Rectal smooth muscle tissue (tissue), 1 donor: ENCODE results near the gene KRTAP5-4.
"Not testable (repeated sequence)": the region's sequence is repeated elsewhere in the genome, so short reads cannot be mapped to it uniquely, and the experiment has no call there.

Experiments
- H3K27ac ChIP-seq: one replicate; pipeline ENCODE4 v1.7.0; 2013; ENCODE audit warnings: low read depth, low read length, inconsistent platforms
- H3K27me3 ChIP-seq: one replicate; pipeline ENCODE4 v1.7.0; 2013; ENCODE audit warnings: low read length; ENCODE audit not compliant: control insufficient read depth, insufficient read depth
- H3K36me3 ChIP-seq: one replicate; pipeline ENCODE4 v1.7.0; 2013; ENCODE audit warnings: low read length; ENCODE audit not compliant: control insufficient read depth, insufficient read depth
- H3K4me1 ChIP-seq: one replicate; pipeline ENCODE4 v1.7.0; 2013; ENCODE audit warnings: low read length; ENCODE audit not compliant: control insufficient read depth, insufficient read depth
- H3K4me3 ChIP-seq: one replicate; pipeline ENCODE4 v1.7.0; 2013; ENCODE audit warnings: low read length
- H3K9ac ChIP-seq: one replicate; pipeline ENCODE4 v1.7.0; 2013; ENCODE audit warnings: low read length

The KRTAP5-4 gene

DNA sequence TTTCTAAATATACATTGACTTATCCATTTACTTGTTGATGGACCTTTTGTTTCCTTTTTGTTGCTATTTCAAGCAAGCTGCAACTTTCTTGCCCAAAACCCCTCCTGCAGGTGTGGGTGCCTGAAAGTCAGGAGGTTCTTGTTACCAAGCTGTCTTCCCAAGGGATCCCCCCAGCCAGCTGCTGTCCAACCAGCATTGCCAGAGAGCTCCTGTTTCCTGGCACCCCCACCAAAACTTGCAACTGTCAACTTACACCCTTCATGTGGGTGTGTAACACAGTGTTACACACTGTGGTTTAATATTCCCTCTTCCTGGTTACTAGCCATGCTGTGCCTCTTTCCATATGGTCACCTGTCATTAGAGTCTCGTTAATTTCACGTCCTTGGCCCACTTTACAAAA, 35.2 kb downstream of the KRTAP5-4 start:
- Histone ChIP-seq H3K4me3 (no peak overlapping the region), H3K27ac (no peak overlapping the region), H3K4me1 (no peaks in the 10 kb centered on the region), H3K27me3 (no peaks in the 10 kb centered on the region), H3K36me3 (no peaks in the 10 kb centered on the region), H3K9ac (no peak overlapping the region)

DNA sequence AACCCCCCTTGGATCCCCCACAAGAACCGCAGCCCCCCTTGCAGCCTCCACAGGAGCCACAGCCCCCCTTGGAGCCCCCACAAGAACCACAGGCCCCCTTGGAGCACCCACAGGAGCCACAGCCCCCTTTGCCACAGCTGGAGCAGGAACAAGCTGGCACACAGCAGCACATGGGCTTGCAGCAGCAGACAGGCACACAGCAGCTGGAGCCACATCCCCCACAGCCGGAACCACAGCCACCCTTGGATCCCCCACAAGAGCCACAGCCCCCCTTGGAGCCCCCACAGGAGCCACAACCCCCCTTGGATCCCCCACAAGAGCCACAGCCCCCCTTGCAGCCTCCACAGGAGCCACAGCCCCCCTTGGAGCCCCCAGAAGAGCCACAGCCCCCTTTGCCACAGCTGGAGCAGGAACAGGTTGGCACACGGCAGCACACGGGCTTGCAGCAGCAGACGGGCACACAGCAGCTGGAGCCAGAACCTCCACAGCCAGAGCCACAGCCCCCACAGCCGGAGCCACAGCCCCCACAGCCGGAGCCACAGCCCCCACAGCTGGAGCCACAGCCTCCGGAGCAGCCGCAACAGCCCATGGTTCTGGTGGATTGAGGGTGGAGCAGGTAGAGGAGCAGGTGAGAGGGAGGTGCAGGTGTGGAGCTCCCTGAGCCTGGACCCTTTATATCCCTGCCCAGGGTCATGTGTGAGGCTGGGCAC, 37.1 kb downstream of the KRTAP5-4 start, which contains the start of gene KRTAP5-1:
KRTAP5-1 (minus strand) TSS at position 623 of the 710 bp plus-strand sequence; CDS start at position 589, 34 bp downstream.
- H3K36me3 ChIP-seq, H3K4me3 ChIP-seq, H3K27me3 ChIP-seq, H3K27ac ChIP-seq, H3K9ac ChIP-seq, H3K4me1 ChIP-seq: not testable (repeated sequence)

GRCh38 chr11:1582909-1583308, 39.0 kb downstream of the KRTAP5-4 start:
- H3K36me3 ChIP-seq, H3K4me3 ChIP-seq, H3K27me3 ChIP-seq, H3K4me1 ChIP-seq, H3K9ac ChIP-seq, H3K27ac ChIP-seq: not testable (repeated sequence)

DNA sequence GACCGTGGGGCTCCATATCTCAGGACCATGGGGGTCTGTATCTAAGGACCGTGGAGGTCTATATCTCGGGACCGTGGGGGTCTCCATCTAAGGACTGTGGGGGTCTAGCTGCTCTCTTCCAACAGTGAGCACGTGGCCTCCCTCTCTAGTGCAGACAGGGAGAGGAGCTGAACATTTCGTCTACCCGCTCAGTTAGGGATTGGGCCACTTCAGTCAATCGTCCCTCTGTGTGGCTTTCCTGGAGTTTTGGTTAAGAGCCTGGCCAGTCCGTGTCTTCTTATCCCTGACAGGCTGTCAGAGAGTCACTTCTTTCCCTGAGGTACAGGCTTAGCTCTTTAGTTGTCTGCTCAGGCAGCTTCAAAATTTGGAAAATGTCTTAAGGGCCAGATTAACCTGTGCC, 40.0 kb downstream of the KRTAP5-4 start:
- H3K36me3 ChIP-seq = no peaks in the 10 kb centered on the region
- no peaks in the 10 kb centered on the region for H3K27me3 ChIP-seq
- no peak overlapping the region for H3K9ac ChIP-seq
- no peak overlapping the region for H3K27ac ChIP-seq
- H3K4me3 ChIP-seq = no peak overlapping the region
- no peaks in the 10 kb centered on the region for H3K4me1 ChIP-seq

DNA sequence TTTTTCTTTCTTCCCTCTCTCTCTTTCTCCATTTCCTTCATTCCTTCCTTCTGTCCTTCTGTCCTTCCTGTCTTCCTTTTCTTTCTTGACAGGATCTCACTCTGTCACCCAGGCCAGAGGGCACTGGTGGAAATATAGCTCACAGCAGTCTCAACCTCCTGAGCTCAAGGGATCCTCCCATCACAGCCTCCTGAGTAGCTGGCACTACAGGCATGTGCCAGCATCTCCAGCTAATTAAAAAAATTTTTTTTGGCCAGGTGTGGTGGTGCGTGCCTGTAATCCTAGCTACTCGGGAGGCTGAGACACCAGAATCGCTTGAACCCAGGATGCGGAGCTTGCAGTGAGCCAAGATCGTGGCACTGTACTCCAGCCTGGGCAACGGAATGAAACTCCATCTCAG, 45.1 kb downstream of the KRTAP5-4 start:
- no peaks in the 10 kb centered on the region for H3K36me3 ChIP-seq
- H3K4me1 ChIP-seq = peaks cover 2% of the 10 kb centered on the region
- no peaks in the 10 kb centered on the region for H3K27me3 ChIP-seq
- H3K4me3 ChIP-seq = no peak overlapping the region
- no peak overlapping the region for H3K27ac ChIP-seq
- H3K9ac ChIP-seq = no peak overlapping the region

DNA sequence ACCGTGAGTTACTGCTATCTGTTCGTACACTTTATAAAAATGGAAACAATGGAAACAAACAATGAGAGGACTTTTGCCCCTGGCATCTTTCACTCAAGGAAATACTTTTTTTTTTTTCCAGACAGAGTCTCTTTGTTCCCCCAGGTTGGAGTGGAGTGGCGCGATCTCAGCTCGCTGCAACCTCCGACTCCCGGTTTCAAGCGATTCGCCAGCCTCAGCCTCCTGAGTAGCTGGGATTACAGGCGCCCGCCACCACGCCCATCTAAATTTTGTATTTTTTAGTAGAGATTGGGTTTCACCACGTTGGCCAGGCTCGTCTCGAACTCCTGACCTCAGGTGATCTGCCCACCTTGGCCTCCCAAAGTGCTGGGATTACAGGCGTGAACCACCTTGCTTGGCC, 46.2 kb downstream of the KRTAP5-4 start:
- H3K9ac ChIP-seq, H3K36me3 ChIP-seq, H3K4me1 ChIP-seq, H3K4me3 ChIP-seq, H3K27ac ChIP-seq, H3K27me3 ChIP-seq: not testable (repeated sequence)

DNA sequence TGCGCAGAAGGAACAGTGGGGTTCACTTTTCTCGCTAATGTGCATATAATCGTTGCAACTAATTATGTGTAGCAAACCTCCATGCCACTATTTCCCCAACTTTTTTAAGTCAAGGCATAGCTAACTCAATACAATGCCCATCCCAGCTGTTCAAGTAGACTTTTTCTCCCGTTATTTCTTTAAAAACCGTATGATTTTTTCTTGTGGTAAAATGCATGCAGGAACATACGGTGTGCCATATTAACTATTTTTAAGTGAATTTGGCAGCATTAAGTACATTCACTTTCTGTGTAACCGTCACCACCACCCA, 47.0 kb downstream of the KRTAP5-4 start:
- no peak overlapping the region for H3K4me3 ChIP-seq
- no peak overlapping the region for H3K9ac ChIP-seq
- no peaks in the 10 kb centered on the region for H3K36me3 ChIP-seq
- no peak overlapping the region for H3K27ac ChIP-seq
- H3K4me1 ChIP-seq = peaks cover 10% of the 10 kb centered on the region
- H3K27me3 ChIP-seq = no peaks in the 10 kb centered on the region

- H3K27me3 ChIP-seq = no peaks in the 10 kb centered on the region
- no peaks in the 10 kb centered on the region for H3K36me3 ChIP-seq
- peak overlapping the region; percentile 61 for H3K4me3 ChIP-seq
- H3K9ac ChIP-seq = peak overlapping the region; percentile 56
- peak overlapping the region; percentile 33 for H3K27ac ChIP-seq
- H3K4me1 ChIP-seq = peaks cover 14% of the 10 kb centered on the region
Observed at GRCh38 chr11:1574238-1574932, 47.6 kb downstream of the KRTAP5-4 start.

DNA sequence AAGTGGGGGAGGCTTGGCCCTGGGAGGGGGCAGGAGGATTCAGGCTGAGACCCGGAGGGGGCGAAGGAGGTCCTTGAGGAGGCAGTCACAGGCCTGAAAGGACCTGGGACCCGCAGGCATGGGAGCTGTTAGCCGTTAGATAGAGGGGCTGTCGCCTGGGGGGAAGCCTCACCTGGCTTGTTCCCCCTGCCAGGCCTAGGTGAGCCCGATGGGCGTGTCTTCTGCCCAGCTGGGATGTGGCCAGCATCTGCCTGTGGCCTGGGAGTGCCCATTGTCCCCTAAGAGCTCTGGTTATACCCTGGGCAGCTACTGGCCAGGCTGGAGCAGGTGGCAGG, 48.1 kb downstream of the KRTAP5-4 start:
- Histone ChIP-seq H3K4me3 (peak overlapping the region; percentile 61), H3K36me3 (no peaks in the 10 kb centered on the region), H3K4me1 (peaks cover 17% of the 10 kb centered on the region), H3K9ac (peak overlapping the region; percentile 56), H3K27me3 (no peaks in the 10 kb centered on the region), H3K27ac (peak overlapping the region; percentile 33)

GRCh38 chr11:1573077-1573902, 48.6 kb downstream of the KRTAP5-4 start:
- Histone ChIP-seq H3K4me1 (peaks cover 22% of the 10 kb centered on the region), H3K27me3 (no peaks in the 10 kb centered on the region), H3K27ac (peak overlapping the region; percentile 33), H3K36me3 (no peaks in the 10 kb centered on the region), H3K4me3 (peak overlapping the region; percentile 61), H3K9ac (peak overlapping the region; percentile 56)

GRCh38 chr11:1572197-1573076, 49.5 kb downstream of the KRTAP5-4 start, which contains the start of gene DUSP8:
DUSP8 (minus strand) TSS chr11:1572271; CDS start chr11:1565826, 6,445 bp downstream.
- Histone ChIP-seq H3K27me3 (no peaks in the 10 kb centered on the region), H3K9ac (peak within 1 kb of the TSS; percentile 56), H3K4me1 (peaks cover 23% of the 10 kb centered on the region), H3K27ac (peak within 1 kb of the TSS; percentile 81), H3K36me3 (no peaks in the 10 kb centered on the region), H3K4me3 (peak within 1 kb of the TSS; percentile 67)

GRCh38 chr11:1571760-1572196, 50.2 kb downstream of the KRTAP5-4 start:
- Histone ChIP-seq H3K4me3 (peak overlapping the region; percentile 67), H3K27me3 (no peaks in the 10 kb centered on the region), H3K9ac (peak overlapping the region; percentile 40), H3K36me3 (no peaks in the 10 kb centered on the region), H3K4me1 (peaks cover 26% of the 10 kb centered on the region), H3K27ac (peak overlapping the region; percentile 81)
